Mucosa of rectum (tissue), 2 donors: Measurements from ENCODE around the gene CDH13.

Source experiments
- H3K27ac ChIP-seq, 2 donors: one replicate each; pipeline ENCODE4 v1.7.0; 2013; ENCODE audit warnings: inconsistent platforms in 2 of 2, low read depth in 2 of 2, low read length in 2 of 2
- H3K27me3 ChIP-seq, 2 donors: one replicate each; pipeline ENCODE4 v1.7.0; 2013; ENCODE audit warnings: low read length in 2 of 2; ENCODE audit not compliant: control insufficient read depth in 2 of 2, insufficient read depth in 2 of 2
- H3K36me3 ChIP-seq, 2 donors: one replicate each; pipeline ENCODE4 v1.7.0; 2013; ENCODE audit warnings: low read length in 2 of 2; ENCODE audit not compliant: control insufficient read depth in 2 of 2, insufficient read depth in 2 of 2
- H3K4me1 ChIP-seq, 2 donors: one replicate each; pipeline ENCODE4 v1.7.0; 2013; ENCODE audit warnings: low read length in 2 of 2, mild to moderate bottlenecking in 1 of 2; ENCODE audit not compliant: control insufficient read depth in 2 of 2, insufficient read depth in 2 of 2
- H3K4me3 ChIP-seq, 2 donors: one replicate each; pipeline ENCODE4 v1.7.0; 2013; ENCODE audit warnings: low read length in 2 of 2
- H3K9ac ChIP-seq, 2 donors: one replicate each; pipeline ENCODE4 v1.7.0; 2013; ENCODE audit warnings: low read length in 2 of 2, low read depth in 1 of 2, mild to moderate bottlenecking in 1 of 2
- H3K9me3 ChIP-seq, 2 donors: one replicate each; pipeline ENCODE4 v1.7.0; 2013; ENCODE audit warnings: low read length in 2 of 2; ENCODE audit not compliant: control insufficient read depth in 2 of 2
- donor health status: healthy.
- donor health status: Normal muscosa, but diverticular disease.

The CDH13 gene

DNA sequence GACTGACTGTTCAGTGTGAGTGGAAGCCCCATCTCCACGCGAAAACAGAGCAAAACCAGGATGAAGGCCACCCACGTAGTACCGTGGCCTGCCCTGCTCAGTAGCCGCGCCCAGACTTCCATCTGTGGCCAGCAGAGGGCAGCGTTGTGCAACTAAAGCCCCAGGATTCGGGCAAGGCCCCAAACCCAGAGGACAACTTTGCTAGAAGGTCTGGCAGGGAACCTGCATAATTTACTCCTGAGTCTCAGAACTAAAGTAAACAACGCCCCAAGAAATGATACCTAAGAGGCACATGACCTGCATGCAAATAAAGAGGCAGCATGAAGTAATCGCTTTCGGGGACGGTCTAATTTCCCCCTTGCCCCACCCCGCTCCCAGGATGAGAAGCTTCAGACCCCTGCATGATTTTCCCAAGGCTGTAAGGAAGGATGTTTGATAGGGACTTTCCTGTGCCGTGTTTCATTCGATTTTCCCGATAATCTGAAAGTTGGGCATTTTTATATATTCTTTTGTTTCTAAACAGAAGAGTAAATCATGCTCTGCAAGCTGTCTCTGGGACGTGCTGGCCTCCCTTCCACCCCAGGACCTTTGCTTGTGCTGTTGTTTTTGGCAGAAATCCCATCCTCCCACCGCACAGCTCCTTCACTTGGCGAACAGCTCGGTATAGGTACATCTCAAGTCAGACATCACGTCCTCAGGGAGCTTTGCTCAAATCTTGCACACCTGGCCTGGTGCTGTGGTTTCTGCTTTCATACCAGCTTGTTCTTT, 1199.6 kb downstream of the CDH13 start:
- Histone ChIP-seq H3K27ac (no peak overlapping the region), H3K36me3 (no peaks in the 10 kb centered on the region), H3K4me3 (no peak overlapping the region)

DNA sequence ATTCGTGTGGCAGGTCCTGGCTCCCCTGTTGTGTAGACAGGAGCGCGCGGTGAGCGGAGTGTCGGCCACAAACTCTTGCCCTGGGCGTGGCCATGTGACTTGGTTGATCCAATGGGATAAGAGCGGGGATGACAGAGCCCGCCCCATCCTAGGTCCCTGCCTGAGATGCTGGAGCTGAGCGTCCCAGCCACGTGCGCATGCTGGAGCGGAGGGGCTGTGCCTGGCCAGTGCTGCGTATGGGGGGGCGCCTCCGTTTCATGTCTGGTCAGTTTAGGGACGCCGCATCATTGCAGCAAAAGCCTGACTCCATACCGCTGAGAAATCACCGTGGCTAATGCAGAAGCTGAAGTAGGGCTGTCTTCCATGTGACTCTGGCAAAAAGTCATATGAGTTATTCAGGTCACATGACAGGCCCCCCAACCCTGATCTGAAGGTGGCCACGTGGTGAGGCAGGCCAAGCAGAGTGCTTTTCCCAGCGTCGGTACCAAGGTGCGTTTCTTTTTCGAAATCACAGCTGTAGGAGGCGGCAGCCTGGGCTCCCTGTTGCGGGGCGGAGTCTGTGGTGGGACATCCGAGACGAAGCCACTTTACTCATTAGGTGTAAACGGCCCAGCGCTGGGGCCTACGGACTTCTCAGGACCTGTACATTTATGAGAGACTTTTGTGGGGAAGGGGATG, 1203.5 kb downstream of the CDH13 start:
- peaks cover 0 to 3% of the 10 kb centered on the region in 2 donors for H3K27me3 ChIP-seq
- H3K4me1 ChIP-seq = peaks cover 0 to 2% of the 10 kb centered on the region in 2 donors
- no peak overlapping the region for H3K4me3 ChIP-seq
- H3K36me3 ChIP-seq = no peaks in the 10 kb centered on the region
- no peak overlapping the region for H3K27ac ChIP-seq
- no peaks in the 10 kb centered on the region for H3K9me3 ChIP-seq
- H3K9ac ChIP-seq = no peak overlapping the region

More for the DNA sequence above, 1199.6 kb downstream of the CDH13 start:
- Histone ChIP-seq H3K9me3 (no peaks in the 10 kb centered on the region), H3K27me3 (no peaks in the 10 kb centered on the region), H3K9ac (no peak overlapping the region), H3K4me1 (peaks cover 0 to 2% of the 10 kb centered on the region in 2 donors)

DNA sequence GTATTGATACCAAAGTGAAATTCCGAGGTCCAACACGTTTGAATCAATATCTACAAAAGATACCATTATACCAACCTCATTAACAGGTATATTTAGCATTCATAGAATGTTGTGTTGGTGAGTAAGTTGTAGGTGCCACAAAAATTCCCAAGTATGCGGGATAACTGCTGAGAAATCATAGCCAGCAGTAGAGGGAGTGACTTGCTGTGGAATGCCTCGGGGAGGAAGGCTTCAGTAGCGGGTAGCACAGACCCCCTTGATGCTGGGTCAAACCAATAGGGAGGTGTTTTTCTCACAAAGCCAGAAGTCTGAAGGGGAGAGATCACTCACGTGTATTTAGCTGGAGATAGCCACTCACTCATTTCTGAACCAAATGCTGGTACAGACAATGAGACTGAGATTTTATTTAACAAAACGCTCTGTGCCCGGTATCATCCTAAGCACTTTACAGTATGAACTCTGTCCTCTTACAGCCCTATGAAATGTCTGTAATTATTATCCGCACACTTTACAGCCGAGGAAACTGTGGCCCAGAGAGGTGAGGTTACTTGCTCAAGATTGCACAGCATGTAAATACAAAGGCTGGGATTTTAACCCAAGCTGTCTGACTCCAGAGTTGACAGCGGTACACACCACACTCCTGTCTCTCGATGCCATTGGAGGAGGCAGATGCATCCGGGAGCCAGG, 1204.1 kb downstream of the CDH13 start:
- Histone ChIP-seq H3K4me1 (peaks cover 0 to 1% of the 10 kb centered on the region in 2 donors), H3K9me3 (no peaks in the 10 kb centered on the region), H3K36me3 (no peaks in the 10 kb centered on the region), H3K27ac (no peak overlapping the region), H3K27me3 (peaks cover 0 to 3% of the 10 kb centered on the region in 2 donors), H3K4me3 (no peak overlapping the region), H3K9ac (no peak overlapping the region)

DNA sequence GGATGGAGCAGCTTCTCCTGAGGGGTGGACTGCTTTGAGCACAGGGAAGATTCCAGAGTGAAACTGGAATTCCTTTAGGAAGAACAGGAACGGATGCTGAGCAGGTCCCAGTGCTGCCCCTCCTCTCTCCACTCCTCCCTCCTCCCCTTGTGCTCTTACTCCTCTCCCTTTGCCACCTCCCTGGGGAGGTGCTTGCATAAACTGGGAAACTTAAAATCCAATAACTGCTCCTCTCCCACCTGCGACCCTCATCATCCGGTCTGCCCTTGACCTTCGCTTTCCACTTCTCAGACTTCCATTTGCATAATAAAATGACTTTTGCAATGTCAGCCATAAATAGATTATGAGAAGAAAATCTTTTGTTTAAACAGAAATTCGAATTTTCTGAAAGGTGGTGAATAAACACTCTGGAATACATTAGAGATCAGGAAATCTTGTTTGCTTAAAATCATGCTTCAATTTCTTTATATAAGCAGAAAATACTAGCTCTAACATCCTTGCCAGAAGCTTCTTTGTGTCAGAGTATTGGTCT, 1204.8 kb downstream of the CDH13 start:
- Histone ChIP-seq H3K27ac (no peak overlapping the region), H3K4me1 (no peaks in the 10 kb centered on the region), H3K9me3 (no peaks in the 10 kb centered on the region), H3K36me3 (no peaks in the 10 kb centered on the region), H3K27me3 (peaks cover 0 to 3% of the 10 kb centered on the region in 2 donors), H3K9ac (no peak overlapping the region), H3K4me3 (no peak overlapping the region)

DNA sequence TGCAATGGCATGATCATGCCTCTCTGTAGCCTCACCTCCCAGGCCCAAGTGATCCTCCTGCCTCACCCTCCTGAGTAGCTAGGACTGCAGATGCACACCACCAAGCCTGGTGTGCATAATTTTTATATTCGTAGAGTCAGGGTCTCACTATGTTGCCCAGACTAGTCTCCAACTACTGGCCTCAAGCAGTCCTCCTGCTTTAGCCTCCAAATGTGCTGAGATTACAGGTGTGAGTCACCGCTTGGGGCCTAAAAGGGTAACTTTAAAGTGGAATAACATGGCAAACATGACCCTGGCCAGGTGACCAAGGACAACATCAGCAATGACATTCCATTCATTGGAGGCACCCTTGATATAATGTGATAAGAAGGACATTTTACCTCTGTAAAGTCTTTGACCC, 1207.2 kb downstream of the CDH13 start:
- Histone ChIP-seq H3K4me1 (no peaks in the 10 kb centered on the region), H3K27ac (no peak overlapping the region), H3K9ac (no peak overlapping the region), H3K36me3 (no peaks in the 10 kb centered on the region), H3K9me3 (no peaks in the 10 kb centered on the region), H3K4me3 (no peak overlapping the region), H3K27me3 (peaks cover 0 to 6% of the 10 kb centered on the region in 2 donors)

DNA sequence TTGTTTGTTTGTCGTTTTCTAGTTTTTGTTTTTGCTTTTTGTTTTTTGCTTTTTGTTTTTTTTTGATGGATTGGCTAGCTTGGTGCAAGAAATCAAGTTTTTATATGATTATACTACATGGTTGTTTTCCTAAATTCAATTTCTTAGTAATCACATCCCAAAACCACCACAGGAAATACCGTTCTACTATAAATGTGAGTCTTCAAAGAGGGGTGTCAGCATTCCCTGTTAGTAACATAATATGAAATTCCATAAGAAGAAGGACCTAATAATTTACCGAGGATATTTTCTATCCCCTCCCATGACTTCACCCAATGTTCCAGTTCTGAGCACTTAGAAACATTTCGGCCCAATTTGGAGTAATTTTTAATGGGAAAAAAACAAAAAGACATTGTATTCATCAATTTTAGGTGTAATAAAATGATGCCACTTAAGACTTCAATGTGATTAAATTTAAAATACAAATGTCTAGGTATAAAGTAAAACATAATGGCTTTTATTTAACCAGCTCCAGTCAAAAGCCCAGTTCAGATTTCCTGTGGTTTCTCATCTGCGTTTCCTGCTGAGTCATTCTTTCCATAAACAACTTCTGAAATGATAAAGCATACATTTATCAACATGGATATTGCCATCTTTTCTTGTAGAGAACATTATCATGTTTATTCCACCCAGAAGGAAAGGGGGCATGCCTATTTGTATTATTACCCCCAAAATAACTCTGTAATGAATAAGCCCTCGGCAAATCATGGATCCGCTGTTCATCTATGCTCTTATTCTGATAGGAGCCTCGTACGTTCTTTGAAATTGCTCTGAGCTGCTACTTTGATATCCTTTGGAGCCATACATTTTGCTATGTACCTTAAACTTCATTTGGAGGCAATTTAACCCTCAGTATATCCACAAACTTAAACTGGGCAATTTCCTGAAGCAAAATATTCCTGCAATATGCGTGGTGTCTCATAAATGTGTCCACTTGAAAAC, 1209.1 kb downstream of the CDH13 start:
- Histone ChIP-seq H3K9me3 (no peaks in the 10 kb centered on the region), H3K27ac (no peak overlapping the region)

DNA sequence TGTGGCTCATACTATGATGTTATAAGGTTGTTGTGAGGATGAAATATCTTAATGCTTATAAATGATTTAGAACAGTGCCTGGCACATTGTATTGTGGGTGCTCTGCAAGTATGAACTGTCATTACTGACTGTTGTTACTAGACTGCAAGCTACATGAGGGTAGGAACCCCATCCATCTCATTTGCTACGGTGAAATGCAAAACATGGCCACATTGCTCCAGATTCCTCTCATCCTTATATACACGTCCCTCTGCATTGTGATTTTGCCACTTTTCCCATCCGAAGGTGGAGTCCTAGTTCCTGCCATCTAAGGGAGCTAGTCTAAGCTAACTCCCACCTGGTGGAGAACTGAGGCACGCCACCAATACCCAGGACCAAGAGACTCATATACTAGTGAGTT, 1210.8 kb downstream of the CDH13 start:
- H3K27ac ChIP-seq = no peak overlapping the region

More for the DNA sequence above, 1209.1 kb downstream of the CDH13 start:
- H3K4me1 ChIP-seq = no peaks in the 10 kb centered on the region
- no peak overlapping the region for H3K4me3 ChIP-seq
- H3K27me3 ChIP-seq = peaks cover 0 to 6% of the 10 kb centered on the region in 2 donors
- H3K36me3 ChIP-seq = no peaks in the 10 kb centered on the region
- H3K9ac ChIP-seq = no peak overlapping the region

DNA sequence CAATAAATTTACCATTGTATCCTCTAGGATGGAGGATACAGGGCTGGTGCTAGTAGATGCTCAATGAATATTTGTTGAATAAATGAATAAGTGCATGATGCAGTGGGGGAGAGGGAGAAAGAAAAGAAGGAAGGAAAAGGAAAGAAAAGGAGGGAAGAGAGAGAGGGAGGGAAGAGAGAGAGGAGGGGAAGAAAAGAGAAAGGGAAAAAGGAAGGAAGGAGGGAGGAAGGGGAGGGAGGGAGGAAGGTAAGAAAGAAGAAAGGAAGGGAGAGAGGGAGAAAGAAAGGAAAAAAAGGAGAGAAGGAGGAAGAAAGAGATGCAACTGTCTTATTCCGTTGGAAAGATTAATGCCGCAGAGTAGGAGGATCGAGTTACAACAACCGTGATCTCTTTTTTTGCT, 1211.4 kb downstream of the CDH13 start:
- Histone ChIP-seq H3K27me3 (peaks cover 0 to 3% of the 10 kb centered on the region in 2 donors), H3K4me1 (no peaks in the 10 kb centered on the region), H3K9me3 (no peaks in the 10 kb centered on the region), H3K36me3 (no peaks in the 10 kb centered on the region), H3K9ac (no peak overlapping the region), H3K27ac (no peak overlapping the region), H3K4me3 (no peak overlapping the region)

More for the DNA sequence above, 1210.8 kb downstream of the CDH13 start:
- Histone ChIP-seq H3K9ac (no peak overlapping the region), H3K27me3 (peaks cover 0 to 3% of the 10 kb centered on the region in 2 donors), H3K36me3 (no peaks in the 10 kb centered on the region), H3K4me3 (no peak overlapping the region), H3K4me1 (no peaks in the 10 kb centered on the region), H3K9me3 (no peaks in the 10 kb centered on the region)

DNA sequence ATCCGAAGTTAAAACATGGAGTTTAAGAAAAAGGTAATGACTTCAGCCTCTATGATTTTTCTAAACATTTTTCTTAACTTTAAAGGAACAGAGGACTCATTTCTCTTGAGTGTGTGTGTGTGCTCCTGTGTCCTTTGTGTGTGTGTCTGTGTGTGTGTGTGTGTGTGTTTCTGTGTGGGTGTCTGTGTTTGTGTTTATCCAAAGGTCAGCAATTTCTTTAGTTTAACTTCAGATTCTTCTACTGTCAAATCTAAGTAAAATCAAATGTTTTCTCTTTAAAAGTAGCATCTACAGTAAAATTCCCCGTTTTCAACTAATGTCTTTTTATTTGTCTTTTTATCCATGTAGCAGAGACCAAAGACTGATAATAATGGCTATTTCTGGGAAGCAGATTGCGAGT, 1212.8 kb downstream of the CDH13 start:
- H3K36me3 ChIP-seq = no peaks in the 10 kb centered on the region
- no peak overlapping the region for H3K4me3 ChIP-seq
- H3K27ac ChIP-seq = no peak overlapping the region
- H3K27me3 ChIP-seq = peaks cover 0 to 3% of the 10 kb centered on the region in 2 donors
- H3K9me3 ChIP-seq = no peaks in the 10 kb centered on the region
- H3K9ac ChIP-seq = no peak overlapping the region
- H3K4me1 ChIP-seq = no peaks in the 10 kb centered on the region
